Measurements from ENCODE around the gene PRPF38B.
A peak's percentile ranks its signal among the peaks of the same experiment; 100 is the strongest.

The PRPF38B gene

DNA sequence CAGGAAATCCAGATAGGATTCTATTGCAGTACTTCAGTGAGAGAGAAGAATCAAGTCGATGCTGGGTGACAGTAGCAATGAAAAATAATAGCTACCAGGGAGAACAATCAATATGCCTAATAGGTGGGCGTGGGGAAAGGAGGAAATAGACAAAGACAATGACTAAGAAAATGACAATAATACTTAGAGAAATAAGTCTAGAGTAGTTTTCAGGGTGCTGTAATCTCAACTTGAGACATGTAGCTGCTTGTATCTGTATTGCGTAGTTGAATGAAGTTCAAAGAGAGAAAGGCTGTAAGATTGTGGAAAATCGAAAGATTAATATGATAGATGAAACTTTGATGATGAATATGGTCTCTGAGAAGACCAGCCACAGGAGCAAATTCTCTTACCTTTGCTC is 57.0 kb downstream of the PRPF38B start:
- Mint-ChIP-seq H3K27me3 (no peaks in the 10 kb centered on the region), H3K4me1 (peaks cover 22% of the 10 kb centered on the region), H3K36me3 (peaks cover 6% of the 10 kb centered on the region), H3K27ac (peak overlapping the region; percentile 24), H3K4me3 (no peak overlapping the region), H3K9me3 (no peaks in the 10 kb centered on the region)
- no peak for DNase-seq (ENCODE audit: low spot score in 2 of 2)
- ATAC-seq (ENCODE audit: low read depth) = no peak

DNA sequence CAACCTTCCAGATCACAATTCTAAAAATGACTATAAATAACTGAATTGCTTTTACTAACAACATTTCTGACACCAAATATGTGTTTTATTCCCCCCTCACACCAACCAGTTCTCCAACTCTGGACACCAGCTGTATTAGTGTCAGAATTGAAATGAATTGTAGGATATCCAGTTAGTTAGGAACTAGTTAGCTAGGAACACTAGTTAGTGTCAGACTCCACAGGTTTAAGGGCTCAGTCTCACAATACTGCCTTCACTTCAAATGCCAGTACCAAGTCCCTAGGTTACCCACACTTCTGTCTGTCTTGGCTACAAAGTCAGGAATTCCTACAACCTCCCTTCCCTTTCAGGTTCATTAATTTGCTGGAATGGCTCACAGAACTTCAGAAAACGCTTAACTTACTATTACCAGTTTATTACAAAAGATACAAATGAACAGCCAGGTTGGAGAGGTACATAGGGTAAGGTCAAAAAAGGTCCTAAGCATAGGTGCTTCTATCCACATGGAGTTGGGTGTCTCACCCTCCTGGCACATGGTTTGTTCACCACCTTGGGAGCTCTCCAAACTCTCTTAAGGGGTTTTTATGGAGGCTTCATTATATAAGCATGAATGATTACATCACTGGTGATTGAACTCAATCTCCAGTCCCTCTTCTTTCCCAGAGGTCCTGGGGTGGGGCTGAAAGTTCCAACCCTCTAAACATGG is 58.5 kb downstream of the PRPF38B start:
- peaks cover 22% of the 10 kb centered on the region for H3K4me1 Mint-ChIP-seq
- no peaks in the 10 kb centered on the region for H3K27me3 Mint-ChIP-seq
- DNase-seq (ENCODE audit: low spot score in 2 of 2) = no peak
- no peak overlapping the region for H3K4me3 Mint-ChIP-seq
- no peaks in the 10 kb centered on the region for H3K9me3 Mint-ChIP-seq
- peaks cover 6% of the 10 kb centered on the region for H3K36me3 Mint-ChIP-seq
- ATAC-seq (ENCODE audit: low read depth) = no peak
- peak overlapping the region; percentile 67 for H3K27ac Mint-ChIP-seq
